ENCODE data around the gene DCAF11.
A peak's percentile ranks its signal among the peaks of the same experiment; 100 is the strongest.

Gene DCAF11

GRCh38 chr14:24114532-24115421, at the start of gene DCAF11, which contains the start of gene NRL:
DCAF11 (plus strand) TSS chr14:24114777; CDS start chr14:24115595, 818 bp downstream.
NRL (minus strand) TSS chr14:24114949; CDS start chr14:24082848, 32,101 bp downstream.
- DNase-seq = peak; percentile 96 to 98

- DNase-seq = no peak
Observed at GRCh38 chr14:24064856-24065255, 49.7 kb upstream of the DCAF11 start.

- no peak for DNase-seq
Observed at GRCh38 chr14:24065408-24065807, 49.2 kb upstream of the DCAF11 start.

GRCh38 chr14:24066496-24067132, 48.0 kb upstream of the DCAF11 start:
- DNase-seq = no peak

GRCh38 chr14:24067133-24068082, 47.2 kb upstream of the DCAF11 start:
- no peak for DNase-seq

- no peak for DNase-seq
Observed at GRCh38 chr14:24068711-24069410, 45.7 kb upstream of the DCAF11 start.

GRCh38 chr14:24069411-24069735, 45.2 kb upstream of the DCAF11 start:
- no peak for DNase-seq

- DNase-seq = no peak
Observed at GRCh38 chr14:24070285-24071143, 44.1 kb upstream of the DCAF11 start.

GRCh38 chr14:24071144-24071697, 43.4 kb upstream of the DCAF11 start, which contains the start of gene CPNE6:
CPNE6 (plus strand) TSS chr14:24071562; CDS start chr14:24072937, 1,375 bp downstream.
- DNase-seq = peak in 1 of 2 donors; percentile 38

- no peak for DNase-seq
Observed at GRCh38 chr14:24071836-24072430, 42.6 kb upstream of the DCAF11 start.

- no peak for DNase-seq
Observed at GRCh38 chr14:24072436-24072835, 42.1 kb upstream of the DCAF11 start.

GRCh38 chr14:24072881-24073877, 41.4 kb upstream of the DCAF11 start:
- no peak for DNase-seq

- no peak for DNase-seq
Observed at GRCh38 chr14:24074625-24075484, 39.7 kb upstream of the DCAF11 start.

- DNase-seq = no peak
Observed at GRCh38 chr14:24075485-24076301, 38.9 kb upstream of the DCAF11 start.

- no peak for DNase-seq
Observed at GRCh38 chr14:24076302-24076601, 38.3 kb upstream of the DCAF11 start.

- no peak for DNase-seq
Observed at GRCh38 chr14:24077086-24077485, 37.5 kb upstream of the DCAF11 start.

- DNase-seq = no peak
Observed at GRCh38 chr14:24078146-24078545, 36.4 kb upstream of the DCAF11 start.

Measured in stimulated activated CD4-positive, alpha-beta T cell treated with anti-CD3 and anti-CD28 coated beads, Interleukin-2, amount 100 ng/mL, for 48 hours (primary cell).